A549 (cell line): ENCODE data around the gene CPNE4.

Experiments
- CEBPB ChIP-seq, 2 experiments: fragments of >200 bp in 1 of 2; sonication (Bioruptor Twin) in 1 of 2; formaldehyde crosslinking in 1 of 2; IDR thresholded peaks; 2 replicates each; pipeline ENCODE4 v1.6.1; 2012 to 2016
- CHD2 ChIP-seq: fragments of 150-350 bp; IDR thresholded peaks from 2 replicates; pipeline ENCODE4 v1.6.1; 2014; ENCODE audit warnings: low read length; ENCODE audit not compliant: partially characterized antibody
- CHD4 ChIP-seq: fragments of 200-600 bp; sonication (generic); IDR thresholded peaks from 2 replicates; pipeline ENCODE4 v1.6.1; 2016; ENCODE audit warnings: antibody characterized with exemption, mild to moderate bottlenecking, borderline replicate concordance
- CTCF ChIP-seq: fragments of >200 bp; sonication (Bioruptor Twin); formaldehyde crosslinking; IDR thresholded peaks from 3 replicates; pipeline ENCODE4 v1.5.1; 2016
- EP300 ChIP-seq, 2 experiments: fragments of >200 bp; sonication (Bioruptor Twin); formaldehyde crosslinking; IDR thresholded peaks; 2 replicates in 1 of 2; 3 replicates in 1 of 2; pipeline ENCODE4 v1.6.1; 2016 to 2017
- FOSL2 ChIP-seq, 2 experiments: fragments of 450-650 bp in 1 of 2; fragments of >200 bp in 1 of 2; sonication (Bioruptor Twin) in 1 of 2; formaldehyde crosslinking; IDR thresholded peaks; 2 replicates each; pipeline versions ENCODE4 v1.5.0 to v1.6.1; 2016 to 2020; ENCODE audit warnings: mild to moderate bottlenecking in 1 of 2, moderate library complexity in 1 of 2
- HMGXB4 ChIP-seq: fragments of 250-450 bp; sonication (Bioruptor Pico); IDR thresholded peaks from 2 replicates; pipeline ENCODE4 v1.5.0; 2021; ENCODE audit warnings: mild to moderate bottlenecking, moderate library complexity, borderline replicate concordance
- POLR2A ChIP-seq: IDR thresholded peaks from 2 replicates; pipeline ENCODE4 v1.6.1; 2012; ENCODE audit warnings: mild to moderate bottlenecking, low read length
- POLR2AphosphoS2 ChIP-seq: conservative IDR thresholded peaks from 2 replicates; pipeline ENCODE4 v1.6.1; 2012; ENCODE audit warnings: low read length, improper control_type of control experiment, inconsistent platforms
- RAD21 ChIP-seq, 2 experiments: fragments of >200 bp in 1 of 2; sonication (Bioruptor Twin) in 1 of 2; formaldehyde crosslinking in 1 of 2; IDR thresholded peaks in 1 of 2; conservative IDR thresholded peaks in 1 of 2; 2 replicates in 1 of 2; 3 replicates in 1 of 2; pipeline ENCODE4 v1.6.1; 2012 to 2018; ENCODE audit warnings: inconsistent platforms in 1 of 2
- USF2 ChIP-seq: fragments of 450-650 bp; IDR thresholded peaks from 2 replicates; pipeline ENCODE4 v1.6.1; 2014; ENCODE audit warnings: antibody characterized with exemption
- TF ChIP-seq, protein P1 (sequence below): fragments of 150-350 bp; IDR thresholded peaks from 2 replicates; pipeline ENCODE4 v1.6.1; 2014; ENCODE audit warnings: low read depth, mild to moderate bottlenecking, low read length
- TF ChIP-seq, protein P2 (sequence below): fragments of 200-600 bp; sonication (generic); IDR thresholded peaks from 2 replicates; pipeline ENCODE4 v1.6.1; 2016; ENCODE audit warnings: antibody characterized with exemption, mild to moderate bottlenecking, moderate library complexity

GRCh38 chr3:132029182-132029902, 5.5 kb downstream of the CPNE4 start:
- TF ChIP-seq POLR2A (no peak), CTCF (peak; percentile 84), FOSL2 (IDR thresholded peaks at IDR 0.05) (no peak), FOSL2 (CRISPR knock-in tag; IDR thresholded peaks at IDR 0.05) (no peak), EP300 (IDR thresholded peaks at IDR 0.05) (no peak), USF2 (no peak), CEBPB (IDR thresholded peaks at IDR 0.05) (no peak), RAD21 (conservative IDR thresholded peaks at IDR 0.05 in 1 of 2, IDR thresholded peaks at IDR 0.05 in 1 of 2) (peak; percentile 88 to 93), POLR2AphosphoS2 (no peak), HMGXB4 (CRISPR knock-in tag) (no peak), CHD4 (no peak), CHD2 (no peak)
- TF ChIP-seq, protein P1, sequence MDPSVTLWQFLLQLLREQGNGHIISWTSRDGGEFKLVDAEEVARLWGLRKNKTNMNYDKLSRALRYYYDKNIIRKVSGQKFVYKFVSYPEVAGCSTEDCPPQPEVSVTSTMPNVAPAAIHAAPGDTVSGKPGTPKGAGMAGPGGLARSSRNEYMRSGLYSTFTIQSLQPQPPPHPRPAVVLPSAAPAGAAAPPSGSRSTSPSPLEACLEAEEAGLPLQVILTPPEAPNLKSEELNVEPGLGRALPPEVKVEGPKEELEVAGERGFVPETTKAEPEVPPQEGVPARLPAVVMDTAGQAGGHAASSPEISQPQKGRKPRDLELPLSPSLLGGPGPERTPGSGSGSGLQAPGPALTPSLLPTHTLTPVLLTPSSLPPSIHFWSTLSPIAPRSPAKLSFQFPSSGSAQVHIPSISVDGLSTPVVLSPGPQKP, result no peak
- TF ChIP-seq, protein P2, sequence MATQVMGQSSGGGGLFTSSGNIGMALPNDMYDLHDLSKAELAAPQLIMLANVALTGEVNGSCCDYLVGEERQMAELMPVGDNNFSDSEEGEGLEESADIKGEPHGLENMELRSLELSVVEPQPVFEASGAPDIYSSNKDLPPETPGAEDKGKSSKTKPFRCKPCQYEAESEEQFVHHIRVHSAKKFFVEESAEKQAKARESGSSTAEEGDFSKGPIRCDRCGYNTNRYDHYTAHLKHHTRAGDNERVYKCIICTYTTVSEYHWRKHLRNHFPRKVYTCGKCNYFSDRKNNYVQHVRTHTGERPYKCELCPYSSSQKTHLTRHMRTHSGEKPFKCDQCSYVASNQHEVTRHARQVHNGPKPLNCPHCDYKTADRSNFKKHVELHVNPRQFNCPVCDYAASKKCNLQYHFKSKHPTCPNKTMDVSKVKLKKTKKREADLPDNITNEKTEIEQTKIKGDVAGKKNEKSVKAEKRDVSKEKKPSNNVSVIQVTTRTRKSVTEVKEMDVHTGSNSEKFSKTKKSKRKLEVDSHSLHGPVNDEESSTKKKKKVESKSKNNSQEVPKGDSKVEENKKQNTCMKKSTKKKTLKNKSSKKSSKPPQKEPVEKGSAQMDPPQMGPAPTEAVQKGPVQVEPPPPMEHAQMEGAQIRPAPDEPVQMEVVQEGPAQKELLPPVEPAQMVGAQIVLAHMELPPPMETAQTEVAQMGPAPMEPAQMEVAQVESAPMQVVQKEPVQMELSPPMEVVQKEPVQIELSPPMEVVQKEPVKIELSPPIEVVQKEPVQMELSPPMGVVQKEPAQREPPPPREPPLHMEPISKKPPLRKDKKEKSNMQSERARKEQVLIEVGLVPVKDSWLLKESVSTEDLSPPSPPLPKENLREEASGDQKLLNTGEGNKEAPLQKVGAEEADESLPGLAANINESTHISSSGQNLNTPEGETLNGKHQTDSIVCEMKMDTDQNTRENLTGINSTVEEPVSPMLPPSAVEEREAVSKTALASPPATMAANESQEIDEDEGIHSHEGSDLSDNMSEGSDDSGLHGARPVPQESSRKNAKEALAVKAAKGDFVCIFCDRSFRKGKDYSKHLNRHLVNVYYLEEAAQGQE, result no peak
